ENCODE data around the gene PRR5.
"Not testable (repeated sequence)": the region's sequence is repeated elsewhere in the genome, so short reads cannot be mapped to it uniquely, and the experiment has no call there.

PRR5 gene

DNA sequence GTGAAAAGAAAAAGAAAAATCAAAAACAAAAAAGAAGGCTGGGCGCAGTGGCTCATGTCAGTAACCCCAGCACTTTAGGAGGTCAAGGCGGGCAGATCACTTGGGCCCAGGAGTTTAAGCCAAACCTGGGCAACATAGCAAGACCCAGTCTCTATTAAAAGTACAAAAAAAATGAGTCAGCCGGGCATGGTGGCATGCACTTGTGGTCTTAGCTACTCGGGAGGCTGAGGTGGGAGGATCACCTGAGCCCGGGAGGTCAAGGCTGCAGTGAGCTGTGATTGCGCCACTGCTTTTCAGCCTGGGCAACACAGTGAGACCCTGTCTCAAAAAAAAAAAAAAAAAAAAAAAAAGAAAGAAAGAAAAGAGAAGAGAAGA, 26.0 kb upstream of the PRR5 start:
- not testable (repeated sequence) for DNase-seq

GRCh38 chr22:44676441-44677352, 25.3 kb upstream of the PRR5 start:
- no peak for DNase-seq

DNA sequence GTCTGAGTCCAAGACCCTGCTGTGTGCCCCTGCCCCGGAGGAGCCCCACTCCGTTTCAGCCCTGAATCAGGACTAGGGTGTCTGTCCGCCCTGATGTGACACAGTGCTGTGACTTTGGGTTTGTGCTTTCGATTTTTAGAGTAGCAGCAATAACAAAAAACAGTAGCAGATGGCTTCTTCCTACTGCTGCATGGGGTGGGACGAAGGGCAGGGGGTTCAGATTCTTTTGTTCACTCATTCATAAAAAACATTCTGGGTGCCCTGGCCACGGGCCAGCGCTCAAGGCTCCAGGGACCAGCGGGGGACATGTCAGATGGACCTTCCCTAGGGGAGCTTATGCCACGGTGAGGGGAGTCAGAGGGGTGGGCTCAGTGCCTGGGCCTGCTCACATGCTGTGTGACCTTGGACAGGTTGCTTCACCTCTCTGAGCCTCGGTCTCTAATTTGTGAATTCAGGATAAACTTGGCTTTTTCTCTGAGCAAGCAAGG, 24.6 kb upstream of the PRR5 start:
- no peak for DNase-seq

DNA sequence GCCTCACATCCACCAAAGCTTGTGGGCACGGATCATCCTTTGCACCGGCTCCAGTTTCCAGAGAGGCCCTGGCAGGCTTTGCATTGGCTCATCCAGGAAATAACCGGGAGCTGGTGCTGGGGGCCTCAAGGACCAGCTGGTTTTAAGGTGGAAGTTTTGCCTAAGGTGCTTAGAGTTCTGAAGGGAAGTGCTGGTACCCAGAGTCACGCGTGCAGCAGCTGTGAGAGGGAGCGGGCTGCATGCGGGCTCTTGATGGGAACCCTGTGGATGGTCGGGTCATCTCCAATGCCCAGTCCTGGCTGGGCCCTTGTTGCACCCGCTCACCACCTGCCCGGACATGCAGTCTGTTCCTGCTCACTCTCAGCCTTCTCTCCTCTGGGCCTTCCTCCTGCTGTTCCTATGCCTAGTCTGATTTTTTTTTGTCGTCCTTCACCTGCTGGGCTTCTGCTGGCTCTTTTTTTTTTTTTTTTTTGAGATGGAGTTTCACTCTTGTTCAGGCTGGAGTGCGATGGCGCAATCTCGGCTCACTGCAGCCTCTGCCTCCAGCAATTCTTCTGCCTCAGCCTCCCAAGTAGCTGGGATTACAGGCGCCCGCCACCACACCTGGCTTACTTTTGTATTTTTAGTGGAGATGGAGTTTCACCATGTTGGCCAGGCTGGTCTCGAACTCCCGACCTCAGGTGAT, 24.0 kb upstream of the PRR5 start:
- no peak for DNase-seq

GRCh38 chr22:44678556-44679305, 23.3 kb upstream of the PRR5 start:
- no peak for DNase-seq

GRCh38 chr22:44679306-44679647, 22.7 kb upstream of the PRR5 start:
- not testable (repeated sequence) for DNase-seq

- DNase-seq, result no peak
Observed at GRCh38 chr22:44680058-44680457, 21.9 kb upstream of the PRR5 start.

GRCh38 chr22:44680481-44680894, 21.5 kb upstream of the PRR5 start:
- no peak for DNase-seq

DNA sequence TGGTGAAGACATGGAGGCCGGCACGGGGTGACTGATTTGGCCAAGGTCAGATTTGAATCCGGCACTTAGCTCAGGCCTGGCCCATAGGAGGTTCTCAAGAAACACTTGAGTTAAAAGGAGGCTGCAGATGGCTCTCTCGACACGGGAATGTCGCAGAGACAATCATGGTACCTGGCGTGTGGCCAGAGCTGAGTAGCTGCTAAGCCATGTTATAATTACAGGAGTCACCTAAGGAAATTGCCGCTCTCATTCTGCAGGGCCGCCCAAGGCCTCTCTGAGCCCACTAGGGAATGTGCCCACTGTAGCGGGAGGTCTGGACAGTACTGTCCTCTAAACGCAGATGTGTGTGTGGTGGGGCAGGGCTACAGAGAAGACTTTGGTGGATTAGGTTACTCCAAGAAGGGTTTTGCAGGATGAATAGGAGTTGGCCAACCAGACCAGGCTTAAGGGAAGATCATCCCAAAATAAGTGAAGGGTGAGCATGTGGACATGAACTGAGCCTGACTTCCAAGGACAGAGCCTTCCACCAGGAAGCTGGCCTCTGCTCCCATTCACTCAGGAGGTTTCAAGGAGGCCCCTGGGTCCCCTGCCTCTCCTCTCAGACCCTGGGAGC, 19.3 kb upstream of the PRR5 start:
- DNase-seq, result no peak

DNA sequence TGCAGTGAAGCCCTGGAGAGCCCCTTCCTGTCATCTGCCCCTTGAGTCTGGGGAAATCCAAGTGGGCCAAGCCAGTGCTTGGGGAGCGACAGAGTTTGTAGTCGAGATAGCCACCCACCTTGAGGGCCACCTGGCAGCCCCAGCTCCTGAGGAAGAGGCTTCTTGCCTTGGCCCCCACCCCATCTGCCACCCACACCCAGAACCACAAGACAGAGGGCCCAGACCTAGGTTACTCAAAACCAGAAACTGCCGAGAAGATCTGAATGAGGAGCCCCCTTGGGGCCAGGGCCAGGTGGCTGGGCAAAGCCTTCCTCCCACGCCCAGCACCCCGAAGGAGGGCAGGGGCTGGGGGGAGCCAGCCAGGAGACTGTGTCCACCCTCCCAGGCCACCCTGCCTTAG, 18.8 kb upstream of the PRR5 start:
- DNase-seq, result no peak

DNA sequence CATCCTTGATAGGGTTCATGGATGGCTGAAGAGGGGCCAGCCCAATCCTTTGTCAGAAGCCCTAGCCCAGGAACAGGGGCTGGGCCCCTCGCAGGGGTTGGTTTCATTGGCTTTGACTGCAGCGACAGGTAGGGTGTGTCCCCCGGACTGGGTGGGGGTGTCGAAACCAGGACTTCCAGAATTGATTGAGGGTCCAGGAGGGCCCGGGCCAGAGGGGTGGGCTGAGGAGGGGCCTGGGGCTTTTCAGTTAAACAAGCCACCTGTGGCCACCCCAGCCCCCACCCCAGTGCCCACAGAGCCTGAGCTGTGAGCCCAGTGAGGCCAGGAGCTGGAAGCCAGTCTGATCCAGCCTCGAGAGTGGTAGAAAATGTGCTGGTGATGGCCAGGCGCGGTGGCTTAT, 18.1 kb upstream of the PRR5 start:
- no peak for DNase-seq

DNA sequence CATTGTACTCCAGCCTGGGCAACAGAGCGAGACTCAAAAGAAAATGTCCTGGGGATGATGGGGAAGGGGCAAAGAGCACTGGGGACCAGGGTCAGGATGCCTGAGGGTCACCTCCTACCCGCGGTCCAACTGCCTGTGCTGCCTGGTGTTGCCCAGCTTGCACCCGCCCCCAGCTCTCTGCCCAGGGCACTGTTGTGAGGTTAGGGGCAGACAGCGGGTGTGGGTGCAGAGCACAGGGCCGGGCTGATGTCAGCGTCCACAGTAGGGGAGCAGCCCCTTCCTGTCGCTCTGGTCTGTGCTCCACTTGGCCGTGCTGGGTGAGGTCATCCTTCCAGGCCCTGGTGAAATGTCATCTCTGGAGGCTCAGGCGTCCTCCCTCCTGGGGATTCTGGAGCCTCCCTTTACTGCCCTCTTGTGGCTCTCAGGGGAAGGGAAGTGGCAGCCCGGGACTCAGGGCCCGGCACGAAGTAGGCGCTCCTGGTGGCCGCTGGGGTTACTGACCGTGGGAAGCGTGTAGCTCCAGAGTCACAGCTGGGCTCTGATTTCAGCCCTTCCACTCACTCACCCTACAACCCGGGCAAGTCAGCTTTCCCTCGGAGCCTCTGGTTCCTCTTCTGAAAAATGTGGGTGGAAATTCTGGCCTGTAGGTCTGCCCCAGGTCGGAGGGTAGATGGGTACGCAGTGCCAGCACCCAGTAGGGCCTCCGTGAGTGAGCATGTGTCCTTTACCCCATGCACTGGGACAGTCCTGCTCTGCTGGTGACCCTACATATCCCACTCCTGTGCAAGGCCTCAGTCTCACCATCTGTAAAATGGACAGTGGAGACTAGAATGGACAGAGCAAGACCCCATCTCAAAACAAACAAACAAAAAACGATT, 17.3 kb upstream of the PRR5 start:
- peak; percentile 68 for DNase-seq

GRCh38 chr22:44685384-44686056, 16.5 kb upstream of the PRR5 start:
- peak; percentile 82 for DNase-seq

DNA sequence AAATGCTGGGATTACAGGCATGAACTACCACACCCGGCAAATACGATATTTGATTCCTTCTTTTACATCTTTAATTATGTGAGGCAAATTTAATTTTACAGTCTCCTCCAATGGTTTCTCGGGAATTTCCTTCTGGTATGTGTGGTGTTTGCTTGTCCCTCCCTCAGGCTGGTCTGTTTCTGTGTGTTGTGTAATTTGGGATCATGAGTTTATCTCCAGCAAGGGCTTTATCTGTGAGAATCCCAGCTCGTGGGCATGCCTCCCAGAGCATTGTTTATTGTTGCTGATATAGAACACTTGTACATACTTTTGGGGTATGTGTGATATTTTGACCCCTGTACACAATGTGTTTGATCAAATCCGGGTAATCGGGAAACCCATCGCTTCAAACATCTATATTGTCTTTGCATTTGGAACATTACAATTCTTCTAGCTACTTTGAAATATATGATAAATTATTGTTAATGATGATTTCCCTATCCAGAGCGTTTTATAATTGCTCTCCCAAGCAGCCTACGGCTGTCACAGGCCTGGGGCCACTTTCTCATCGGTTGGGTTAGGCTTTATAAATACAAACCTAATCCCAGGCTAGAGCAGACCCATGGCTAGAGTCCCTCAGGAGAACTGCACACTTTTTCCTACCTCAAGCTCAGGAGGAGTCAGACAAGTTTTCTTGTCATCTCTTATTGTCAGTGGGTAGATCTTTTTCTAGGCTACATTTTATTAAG, 15.0 kb upstream of the PRR5 start:
- DNase-seq, result no peak

GRCh38 chr22:44689173-44689572, 12.8 kb upstream of the PRR5 start:
- DNase-seq, result no peak

- no peak for DNase-seq
Observed at GRCh38 chr22:44689915-44690524, 12.0 kb upstream of the PRR5 start.

DNA sequence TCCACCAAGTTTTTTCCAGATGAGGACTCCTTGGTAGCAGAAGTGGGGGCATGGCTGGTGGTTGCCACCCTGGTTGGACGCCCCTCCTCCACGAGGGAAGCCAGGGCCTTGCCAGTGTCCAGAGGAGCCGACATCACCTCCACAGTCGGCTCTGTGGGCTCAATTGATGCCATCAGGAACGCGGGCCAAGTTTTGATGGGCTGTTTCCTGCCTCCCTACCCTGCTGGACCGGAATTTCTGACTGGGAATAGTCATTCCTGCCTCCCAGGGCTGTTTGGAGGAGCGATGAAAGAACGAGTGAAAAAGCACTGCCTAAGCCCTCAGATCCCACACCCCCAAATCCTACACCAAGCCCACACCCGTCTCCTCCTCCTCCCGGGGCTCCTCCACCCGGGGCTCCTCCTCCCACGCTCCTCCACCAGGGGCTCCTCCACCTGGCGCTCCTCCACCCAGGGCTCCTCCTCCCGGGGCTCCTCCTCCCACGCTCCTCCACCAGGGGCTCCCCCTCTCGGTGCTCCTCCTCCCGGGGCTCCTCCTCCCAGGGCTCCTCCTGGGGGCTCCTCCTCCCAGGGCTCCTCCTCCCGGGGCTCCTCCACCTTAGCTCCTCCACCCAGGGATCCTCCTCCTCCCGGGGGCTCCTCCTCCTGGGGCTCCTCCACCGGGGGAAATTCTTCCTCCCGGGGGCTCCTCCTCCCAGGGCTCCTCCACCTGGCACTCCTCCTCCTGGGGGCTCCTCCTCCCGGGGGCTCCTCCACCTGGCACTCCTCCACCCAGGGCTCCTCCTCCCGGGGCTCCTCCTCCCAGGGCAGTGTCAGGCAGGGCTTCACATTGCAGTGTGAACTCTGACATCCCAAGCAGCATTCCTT, 10.0 kb upstream of the PRR5 start:
- DNase-seq, result no peak

DNA sequence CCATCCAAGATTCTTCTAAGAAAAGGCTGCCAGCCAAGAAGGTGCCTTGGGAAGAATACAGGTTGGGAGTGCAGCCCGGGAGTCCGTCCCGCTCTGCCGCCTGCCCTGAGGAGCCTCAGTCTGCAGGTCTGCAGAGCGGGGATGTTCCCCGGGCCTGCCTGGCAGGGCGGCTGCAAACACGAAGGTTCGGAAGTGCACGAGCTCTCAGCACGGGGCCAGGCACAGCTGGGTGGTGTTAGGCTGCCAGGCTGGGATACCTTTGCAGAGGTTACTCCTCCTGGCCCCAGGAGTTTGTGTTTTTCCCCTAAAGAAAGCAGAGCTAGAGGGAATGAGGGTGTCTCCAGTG, 9.4 kb upstream of the PRR5 start:
- no peak for DNase-seq

DNA sequence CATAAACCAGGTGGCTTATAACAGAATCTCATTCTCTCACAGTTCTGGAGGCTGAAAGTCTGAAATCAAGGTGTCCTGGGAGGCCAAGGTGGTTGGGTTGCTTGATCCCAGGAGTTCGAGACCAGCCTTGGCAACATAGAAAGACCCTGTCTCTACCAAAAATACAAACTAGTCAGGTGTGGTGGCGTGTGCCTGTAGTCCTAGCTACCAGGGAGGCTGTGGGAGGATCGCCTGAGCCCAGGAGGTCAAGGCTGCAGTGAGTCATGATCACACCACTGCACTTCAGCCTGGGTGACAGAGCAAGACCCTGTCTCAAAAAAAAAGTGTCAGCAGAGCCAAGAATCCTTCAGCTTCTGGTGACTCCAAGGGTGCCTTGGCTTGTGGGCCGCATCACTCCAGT, 8.9 kb upstream of the PRR5 start:
- no peak for DNase-seq

Data from activated T-cell treated with anti-CD3 and anti-CD28 coated beads for 4 hours (primary cell).